Putamen (tissue), 1 donor: ENCODE results near the gene EPB41L4B.
"Not testable (repeated sequence)": the region's sequence is repeated elsewhere in the genome, so short reads cannot be mapped to it uniquely, and the experiment has no call there.

Experiments
- DNase-seq: peaks from one replicate; pipeline ENCODE4 v3.0.0-alpha.2; 2016; ENCODE audit warnings: low spot score

EPB41L4B gene

DNA sequence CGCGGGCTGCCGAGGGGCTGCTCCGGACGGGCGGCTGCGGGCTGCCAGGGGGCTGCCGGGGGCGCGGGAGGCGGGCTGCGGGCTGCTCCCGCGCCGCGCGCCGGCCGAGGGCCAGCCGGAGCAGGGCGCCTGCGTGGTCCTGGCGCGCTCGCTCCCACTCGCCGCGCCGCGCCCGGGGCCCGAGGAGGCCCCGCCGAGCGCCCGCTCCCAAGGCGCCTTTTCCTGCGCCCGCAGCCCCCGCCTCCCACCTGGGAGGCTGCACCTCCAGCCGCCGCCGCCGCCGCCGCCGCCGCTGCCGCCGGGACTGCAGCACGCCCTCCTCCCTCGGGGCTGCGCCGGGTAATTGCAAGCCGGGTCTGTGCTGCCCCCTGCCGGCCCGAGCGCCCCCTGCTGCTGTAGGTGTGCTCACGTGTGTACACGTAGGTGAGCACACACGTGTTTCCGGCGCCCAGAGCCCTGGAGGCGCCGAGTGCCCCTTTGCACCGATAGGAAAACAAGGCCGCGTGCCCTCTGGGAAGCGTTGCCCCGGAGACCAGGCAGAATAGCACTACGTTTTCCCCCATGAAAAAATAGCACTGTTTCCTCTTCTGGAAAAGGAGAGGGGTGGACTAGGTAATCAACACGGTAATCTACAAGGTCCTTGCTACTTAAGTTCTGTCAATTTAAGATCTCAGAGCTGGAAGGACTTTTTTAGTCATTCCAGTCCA lies at the start of gene EPB41L4B:
EPB41L4B (minus strand) TSS at position 318 of the 707 bp plus-strand sequence. CDS start 613 bp downstream, outside the sequence.
- peak; percentile 74 for DNase-seq

DNA sequence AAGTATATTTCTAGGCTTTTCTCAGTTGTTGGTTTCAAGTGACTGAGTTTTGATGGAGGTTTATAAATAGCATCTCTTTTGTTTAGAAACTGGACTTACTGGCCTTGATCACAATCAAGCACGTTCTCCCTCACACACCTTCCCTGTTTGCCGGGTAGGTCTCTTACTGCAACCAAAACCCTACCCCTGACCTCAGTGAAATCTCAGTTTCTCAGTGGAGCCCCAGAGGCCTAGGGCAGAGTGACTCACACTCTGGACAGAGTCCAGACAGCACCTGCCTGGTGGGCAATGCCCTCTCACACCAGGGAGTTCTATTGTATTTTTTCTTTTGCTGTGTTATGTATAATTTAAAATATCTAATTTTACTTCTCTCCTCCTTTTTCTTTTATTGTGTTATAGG lies 48.4 kb upstream of the EPB41L4B start:
- DNase-seq, result no peak

DNA sequence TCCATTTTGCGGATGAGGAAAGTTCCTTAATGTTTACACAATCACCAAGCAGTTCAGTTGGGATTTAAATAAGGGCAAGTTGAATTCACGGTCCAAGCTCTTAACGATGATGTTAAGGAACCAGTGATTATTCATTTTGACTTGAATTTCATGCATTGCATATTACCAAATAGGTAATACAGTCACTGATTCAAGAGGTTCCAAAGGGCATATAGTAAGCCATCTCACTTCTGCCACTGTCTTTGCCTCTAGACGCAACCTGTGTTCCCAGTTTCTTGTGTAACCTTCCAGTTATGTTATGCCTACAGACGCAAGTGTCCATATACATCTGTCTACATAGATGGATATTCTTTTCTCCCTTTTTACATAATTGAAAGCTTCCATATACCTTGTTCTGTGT lies 39.9 kb upstream of the EPB41L4B start:
- no peak for DNase-seq

DNA sequence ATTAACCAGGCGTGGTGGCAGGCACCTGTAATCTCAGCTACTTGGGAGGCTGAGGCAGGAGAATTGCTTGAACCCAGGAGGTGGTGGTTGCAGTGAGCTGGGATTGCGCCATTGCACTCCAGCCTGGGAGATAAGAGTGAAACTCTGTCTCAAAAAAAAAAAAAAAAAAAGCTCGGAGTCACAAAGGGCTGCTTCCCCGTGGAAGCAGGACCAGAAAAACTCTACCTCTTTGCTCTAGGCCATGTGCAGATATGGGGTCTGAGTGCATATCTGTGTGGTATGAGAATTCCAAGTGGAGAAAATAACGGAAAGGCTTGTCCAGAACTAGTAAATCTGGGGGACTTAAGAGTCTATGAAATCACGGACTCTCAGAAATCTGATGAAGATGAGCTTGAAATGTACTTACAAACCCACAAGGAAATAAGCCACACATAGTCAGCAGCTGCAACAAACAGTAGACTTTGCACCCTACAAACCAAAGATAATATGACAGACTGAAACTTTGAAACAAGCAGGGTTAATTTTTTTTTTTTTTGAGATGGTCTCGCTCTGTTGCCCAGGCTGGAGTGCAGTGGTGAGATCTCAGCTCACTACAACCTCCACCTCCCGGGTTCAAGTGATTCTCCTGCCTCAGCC lies 38.2 kb upstream of the EPB41L4B start:
- DNase-seq, result not testable (repeated sequence)

DNA sequence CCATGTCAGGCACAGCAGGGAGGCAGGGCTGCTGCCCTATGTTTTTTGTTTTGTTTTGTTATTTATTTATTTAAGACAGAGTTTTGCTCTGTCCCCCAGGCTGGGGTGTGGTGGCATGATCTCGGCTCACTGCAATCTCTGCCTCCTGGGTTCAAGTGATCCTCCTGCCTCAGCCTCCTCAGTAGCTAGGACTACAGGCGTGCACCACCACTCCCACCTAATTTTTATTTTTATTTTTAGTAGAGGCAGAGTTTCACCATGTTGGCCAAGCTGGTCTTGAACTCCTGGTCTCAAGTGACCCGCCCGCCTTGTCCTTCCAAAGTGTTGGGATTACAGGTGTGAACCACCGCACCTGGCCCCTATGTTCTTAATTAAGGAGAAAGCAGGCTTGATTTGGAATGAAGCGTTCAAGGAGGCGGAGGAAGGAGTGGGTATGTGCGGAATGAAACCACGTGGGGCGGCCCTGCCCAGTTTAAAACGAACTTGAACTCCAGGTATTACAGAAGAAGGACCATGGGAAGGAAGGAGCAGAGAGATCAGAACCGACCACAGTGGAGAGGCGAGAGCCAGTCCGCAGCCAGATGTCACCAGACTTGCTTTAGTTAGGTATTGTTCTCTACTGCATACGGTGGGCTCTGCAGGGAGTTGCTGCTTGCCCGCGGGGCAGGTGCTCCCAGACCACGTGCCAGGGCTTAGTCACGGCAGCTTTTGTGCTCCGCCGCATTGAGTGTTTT lies 34.9 kb upstream of the EPB41L4B start:
- DNase-seq, result no peak

DNA sequence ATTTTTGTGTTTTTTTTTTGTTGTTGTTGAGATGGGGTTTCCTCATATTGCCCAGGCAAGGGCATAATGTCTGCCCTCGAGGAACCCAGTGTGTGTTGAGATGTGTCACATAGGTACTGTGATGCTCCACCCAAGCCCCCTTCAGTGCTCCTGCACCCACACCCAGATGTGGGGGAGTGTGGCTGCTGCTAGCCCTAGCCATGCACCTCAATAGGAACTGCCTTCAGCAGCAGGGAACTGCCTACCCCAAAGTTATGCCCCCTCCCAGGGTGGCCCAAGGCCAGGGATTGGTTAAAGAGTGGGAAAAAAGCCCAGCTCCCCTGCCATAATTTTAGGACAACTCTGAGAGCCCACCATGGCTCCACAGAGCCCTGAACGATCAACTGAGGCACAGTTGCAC lies 33.3 kb upstream of the EPB41L4B start:
- DNase-seq, result no peak

DNA sequence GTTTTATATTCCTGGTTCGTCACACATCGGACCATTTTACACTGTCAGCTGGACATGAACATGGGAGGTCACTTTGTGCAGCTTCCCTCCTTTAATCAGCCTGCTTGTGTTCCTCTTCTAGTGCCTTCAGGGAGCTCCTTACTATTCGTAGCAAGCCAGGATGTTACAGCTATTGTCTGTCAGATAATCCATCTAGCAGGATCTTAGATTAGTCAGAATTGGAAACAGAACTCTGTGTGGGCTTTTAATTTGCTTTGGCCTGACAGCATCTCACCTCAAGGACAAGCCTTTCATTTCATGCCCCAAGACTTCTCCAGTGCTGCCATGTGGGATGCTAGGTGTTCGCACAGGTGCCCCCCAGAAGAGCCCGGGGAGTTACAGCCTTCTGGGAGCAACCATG lies 30.2 kb upstream of the EPB41L4B start:
- DNase-seq, result no peak

DNA sequence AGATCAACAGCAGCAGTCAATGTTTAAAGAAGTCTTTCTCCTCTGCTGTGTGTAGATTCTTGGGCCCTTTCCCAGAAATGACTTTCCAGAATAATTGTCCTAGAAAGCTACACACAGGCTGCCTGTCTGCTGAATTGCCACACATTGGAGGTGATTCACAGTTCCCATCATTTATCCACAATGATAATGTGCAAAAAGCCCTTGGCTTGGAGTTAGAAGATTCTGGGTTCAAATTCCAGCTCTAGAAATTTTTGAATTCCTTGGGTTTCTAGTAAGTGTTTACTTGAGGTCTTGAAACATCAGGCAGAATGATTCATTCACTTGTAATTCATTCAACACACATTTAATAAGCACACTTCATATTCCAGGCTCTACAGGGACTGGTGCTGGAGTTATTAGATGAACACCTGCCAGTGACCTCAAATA lies 28.6 kb upstream of the EPB41L4B start:
- no peak for DNase-seq

DNA sequence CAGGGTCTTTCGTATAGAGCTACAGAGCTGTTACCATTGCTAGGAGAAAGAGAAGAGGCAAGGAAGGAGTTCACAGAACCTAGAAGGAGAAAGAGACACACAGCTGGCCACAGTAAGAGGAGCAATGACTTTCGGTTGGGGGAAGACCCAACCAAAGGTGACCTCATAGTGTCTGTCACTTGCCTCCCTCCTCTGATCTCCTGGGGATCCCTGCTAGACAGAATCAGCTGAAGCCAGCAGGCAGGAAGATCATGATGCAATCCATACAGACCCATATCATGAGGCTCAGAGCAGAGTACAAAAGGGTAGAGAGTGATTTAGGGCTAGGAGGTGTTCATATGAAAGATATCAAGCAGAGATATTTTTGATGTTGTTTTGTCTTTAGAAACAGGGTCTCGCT lies 26.0 kb upstream of the EPB41L4B start:
- DNase-seq, result no peak

DNA sequence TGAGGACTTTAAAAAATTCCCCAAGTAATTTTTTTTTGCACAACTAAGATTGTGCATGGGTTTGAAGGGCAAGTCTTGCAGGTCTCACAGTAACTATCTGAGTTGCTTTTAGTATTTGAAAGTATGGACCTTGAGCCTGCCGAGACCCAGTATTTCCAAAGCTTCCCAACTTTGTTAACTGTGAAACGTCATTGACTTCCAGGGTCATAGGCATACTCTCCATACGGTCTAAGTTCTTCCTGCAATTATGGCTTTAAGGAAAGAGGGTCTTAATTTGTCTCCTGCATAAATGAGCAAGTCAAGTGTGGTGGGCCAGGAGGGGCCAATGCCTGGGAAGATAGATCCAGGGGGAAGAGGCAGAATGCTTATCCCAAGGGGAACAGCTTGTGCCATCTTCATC lies 24.0 kb upstream of the EPB41L4B start:
- no peak for DNase-seq

DNA sequence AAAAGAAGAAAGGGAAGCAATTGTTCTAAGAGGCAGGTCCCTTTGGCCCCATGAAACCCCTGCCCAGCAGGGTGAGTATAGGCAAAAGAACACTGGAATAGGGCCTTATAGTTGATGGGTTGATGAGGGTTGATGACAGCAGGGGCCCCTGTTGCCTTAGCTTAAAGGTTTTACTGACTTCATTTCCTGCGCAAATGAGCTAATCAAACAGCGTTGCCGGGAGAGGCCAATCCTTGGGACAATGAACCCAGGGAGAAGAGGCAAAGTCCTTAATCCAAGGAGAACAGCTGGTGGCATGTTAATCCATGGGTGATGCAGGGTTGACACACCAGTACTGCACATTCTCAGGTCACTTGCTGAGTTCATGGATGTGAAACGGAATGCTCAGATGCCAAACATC lies 22.0 kb upstream of the EPB41L4B start:
- no peak for DNase-seq

DNA sequence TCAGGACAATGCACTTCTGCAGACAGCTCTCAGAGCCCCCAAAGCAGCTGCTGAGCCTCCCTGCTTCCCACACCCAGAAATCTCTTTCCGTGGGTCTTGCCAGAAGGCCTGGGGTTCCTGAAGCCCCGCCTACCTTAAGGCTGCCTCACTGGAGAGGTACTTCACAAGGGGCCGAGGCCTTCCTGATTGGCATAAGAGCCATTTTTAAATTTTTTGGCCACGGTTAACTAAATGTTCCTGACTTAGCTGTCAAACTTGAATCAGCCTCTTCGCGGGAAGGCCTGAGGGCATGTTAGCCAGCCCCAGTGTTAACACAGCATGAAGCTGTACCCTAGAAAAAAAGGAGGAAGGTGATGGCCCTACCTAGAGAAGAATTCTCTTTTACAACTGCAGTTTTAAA lies 20.7 kb upstream of the EPB41L4B start:
- no peak for DNase-seq

DNA sequence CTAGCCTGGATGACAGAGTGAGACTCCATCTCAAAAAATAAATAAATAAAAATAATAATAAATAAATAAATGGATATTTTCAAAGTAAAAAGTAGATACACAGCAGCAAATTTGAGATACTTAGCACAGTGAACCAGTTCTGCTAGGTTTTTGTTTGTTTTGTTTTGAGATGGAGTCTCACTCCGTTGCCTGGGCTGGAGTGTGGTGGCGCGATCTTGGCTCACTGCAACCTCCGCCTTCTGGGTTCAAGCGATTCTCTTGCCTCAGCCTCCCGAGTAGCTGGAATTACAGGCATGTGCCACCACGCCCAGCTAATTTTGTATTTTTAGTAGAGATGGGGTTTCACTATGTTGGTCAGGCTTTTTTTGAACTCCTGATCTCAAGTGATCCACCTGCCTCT lies 20.1 kb upstream of the EPB41L4B start:
- DNase-seq, result not testable (repeated sequence)

DNA sequence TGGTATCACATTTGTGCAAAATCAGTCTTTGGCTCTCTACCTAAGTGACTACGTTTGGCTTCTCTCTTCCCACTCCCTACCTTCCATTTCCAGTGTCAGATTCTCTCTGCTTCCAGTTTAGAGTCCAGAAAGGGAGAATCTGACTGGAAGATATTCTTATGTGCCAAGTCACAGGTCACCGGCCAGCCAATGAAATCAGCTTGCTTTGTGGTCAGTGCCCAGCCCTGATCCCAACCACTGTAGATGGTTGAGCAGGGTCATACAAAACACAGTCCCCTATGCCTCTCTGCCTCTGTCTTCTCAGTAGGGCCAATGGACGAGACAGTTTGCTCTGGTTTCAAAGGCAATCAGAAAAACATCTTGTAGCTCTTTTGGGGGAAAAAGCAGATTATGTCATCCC lies 15.6 kb upstream of the EPB41L4B start:
- DNase-seq, result no peak

DNA sequence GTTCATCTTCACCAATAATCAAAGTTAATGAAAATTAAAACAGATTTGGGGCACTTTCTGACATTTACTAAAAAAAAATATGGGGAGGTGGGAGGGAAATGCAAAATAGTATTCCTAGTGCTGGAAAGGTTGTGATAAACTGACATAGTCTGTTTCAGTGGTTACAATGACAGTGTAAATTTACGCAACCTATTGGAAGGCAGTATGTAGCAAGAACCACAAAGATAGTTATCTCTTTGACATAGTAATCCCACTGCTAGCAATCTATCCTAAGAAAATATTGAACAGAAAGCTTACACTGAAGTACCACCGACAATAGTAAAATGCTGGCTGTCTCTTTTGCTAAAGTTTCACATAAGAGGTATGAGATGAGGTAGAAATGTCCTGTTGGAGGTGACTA lies 15.1 kb upstream of the EPB41L4B start:
- DNase-seq, result no peak

DNA sequence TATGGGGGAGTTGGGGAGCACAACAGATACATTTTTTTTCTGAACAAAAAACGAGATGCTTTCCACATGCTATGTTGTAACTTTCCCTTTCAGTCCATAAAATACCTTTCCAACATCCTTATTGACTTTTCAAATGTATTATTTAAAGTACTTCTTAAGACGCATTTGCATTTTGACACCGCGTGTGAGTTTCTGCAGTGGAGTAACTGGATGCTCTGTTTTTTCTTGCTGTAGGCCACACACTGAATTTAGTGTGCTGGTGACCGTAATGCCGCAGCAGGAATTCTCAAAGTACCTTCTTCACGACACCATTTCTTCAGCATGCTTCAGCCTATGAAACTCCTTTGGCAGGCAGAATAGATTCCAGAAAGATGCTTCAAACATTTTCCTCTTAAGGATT lies 14.3 kb upstream of the EPB41L4B start:
- no peak for DNase-seq

DNA sequence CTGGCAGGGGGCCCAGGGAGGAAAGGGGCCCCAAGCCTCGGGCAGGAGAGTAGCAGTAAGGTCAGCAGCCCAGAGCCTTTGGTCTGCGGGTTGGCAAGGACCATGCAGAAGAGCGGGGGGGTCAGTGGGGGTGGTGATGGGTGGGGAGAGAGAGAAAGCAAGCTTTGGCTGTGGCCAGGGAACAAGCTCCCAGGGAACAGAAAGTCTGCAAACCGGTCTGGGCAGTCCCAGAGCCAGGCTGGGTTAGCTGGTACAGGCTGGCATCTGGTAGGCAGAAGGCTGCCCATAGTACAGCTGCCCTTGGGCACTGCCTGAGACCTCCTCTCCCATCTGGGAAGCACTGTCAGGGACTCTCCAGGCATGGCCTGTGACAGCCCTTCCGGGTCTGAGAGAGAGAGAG lies 10.5 kb upstream of the EPB41L4B start:
- peak; percentile 33 for DNase-seq

DNA sequence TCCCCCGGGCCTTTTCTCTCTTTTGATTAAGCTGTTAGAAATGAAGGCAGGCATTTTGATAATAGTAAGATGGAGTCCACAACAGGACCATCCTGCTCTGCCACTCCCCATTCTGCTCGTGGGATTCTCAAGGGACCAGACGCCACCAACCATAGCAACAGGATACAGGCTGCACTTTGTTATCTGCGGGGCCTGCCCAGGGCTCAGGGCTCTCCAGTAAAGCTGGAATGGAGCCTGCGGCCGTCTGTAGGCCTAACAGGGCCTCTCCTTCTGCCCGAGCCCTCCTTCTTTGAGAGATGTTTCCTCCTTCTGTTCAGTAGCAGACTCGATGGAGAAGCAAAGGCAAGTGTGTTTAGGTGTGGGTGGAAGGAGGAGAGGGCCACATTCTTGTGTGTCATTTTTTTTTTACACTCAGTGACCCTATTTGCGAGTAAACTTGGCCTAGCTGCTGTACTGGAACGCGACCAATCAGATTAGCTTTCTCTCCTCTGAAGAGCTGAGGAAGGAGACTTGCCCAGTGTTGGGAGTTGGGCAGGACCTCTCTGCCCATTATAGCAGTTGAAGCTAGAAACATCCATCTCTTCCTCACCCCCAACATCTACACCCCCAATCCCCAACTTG lies 8.9 kb upstream of the EPB41L4B start:
- DNase-seq, result no peak

DNA sequence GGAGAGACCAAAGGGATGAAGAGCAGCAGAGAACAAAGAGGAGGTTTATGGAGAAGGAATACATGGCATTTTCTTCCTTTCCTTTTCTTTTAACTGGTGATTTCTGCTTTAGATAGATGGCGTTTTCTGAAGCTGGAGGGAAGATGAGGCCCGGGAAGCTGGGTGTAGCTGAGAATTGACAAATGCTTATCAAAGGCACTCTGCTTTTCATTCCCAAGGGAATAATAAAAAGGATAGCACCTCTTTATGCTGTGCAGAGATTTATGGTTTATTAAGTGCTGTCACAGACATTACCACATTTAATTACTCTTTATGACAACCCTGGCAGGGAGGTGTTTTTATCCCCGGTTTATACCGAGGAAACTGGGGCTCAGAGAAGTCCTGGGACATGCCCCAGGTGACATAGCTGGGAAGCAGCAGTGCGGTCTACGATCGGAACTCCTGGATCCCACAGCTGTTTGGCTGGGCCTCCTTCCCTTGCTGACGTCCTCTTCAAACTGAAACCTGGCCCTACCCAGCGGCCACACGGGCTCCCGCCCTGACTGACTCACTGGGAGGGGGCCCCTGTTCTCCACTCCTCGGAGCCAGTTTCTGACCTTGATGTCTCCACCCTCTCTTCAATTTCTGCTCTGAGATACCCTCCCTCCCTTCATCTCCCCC lies 8.2 kb upstream of the EPB41L4B start:
- no peak for DNase-seq

DNA sequence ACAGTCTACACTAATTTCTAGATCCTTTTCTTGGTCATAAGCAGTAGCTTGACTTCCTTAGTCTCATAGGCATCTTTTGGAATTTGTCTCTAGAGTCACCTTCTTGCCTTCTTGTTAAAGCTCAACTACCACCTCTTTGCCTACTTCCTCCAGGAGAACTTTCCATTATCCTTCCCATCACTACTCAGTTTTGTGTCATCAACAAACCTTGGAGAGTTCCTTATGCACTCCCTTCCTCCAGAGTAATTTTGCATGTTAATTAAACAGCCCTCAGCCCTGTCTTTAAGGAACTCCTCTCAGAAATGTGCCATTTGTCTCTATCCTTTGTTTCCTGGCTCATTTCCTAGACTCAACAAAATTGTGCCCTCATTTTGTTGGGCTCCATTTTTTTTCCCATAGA lies 4.2 kb upstream of the EPB41L4B start:
- DNase-seq, result no peak

DNA sequence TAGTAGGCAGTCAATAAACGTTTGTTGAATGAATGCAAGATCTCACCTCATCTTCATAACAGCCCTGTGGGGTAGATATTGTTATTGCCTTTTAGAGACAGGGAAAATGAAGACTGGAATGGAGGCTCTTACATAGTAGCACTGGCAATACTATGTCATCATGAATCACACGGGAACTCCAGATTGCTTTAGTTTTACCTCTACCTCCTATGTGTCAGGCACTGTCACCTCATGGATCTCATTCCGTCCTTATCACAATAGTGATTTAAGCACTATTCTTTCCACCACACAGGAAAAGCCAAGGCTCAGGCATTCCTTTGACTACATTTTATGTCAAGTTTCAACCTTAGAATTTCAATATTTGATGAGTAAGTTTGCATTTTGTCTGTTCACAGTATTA lies 2.9 kb upstream of the EPB41L4B start:
- DNase-seq, result no peak

DNA sequence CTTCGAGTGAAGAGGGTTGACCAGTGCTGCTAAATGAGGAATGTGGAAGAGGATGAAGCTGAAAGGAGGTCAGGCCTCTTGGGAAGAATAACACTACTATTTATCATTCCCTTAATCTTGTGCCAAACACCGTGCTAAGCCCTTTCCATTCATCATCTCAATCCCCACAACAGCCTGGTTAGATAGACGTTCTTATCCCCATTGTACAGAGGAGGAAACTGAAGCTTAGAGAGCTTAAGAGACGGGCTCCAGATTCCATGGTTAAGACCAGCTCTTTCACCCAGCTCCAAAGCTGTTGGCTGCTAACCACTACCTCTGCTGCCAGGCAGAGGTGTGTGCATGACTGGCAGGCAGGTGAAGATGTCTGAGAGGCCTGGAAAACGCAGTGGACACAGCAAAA lies 868 bp upstream of the EPB41L4B start:
- DNase-seq, result no peak
